ENCODE data around the gene TAS2R4.
A peak's percentile ranks its signal among the peaks of the same experiment; 100 is the strongest.
"Not testable (repeated sequence)": the region's sequence is repeated elsewhere in the genome, so short reads cannot be mapped to it uniquely, and the experiment has no call there.

TAS2R4 gene

GRCh38 chr7:141776374-141776773, at the start of gene TAS2R4:
Gene TAS2R4 (plus strand): TSS chr7:141776674. CDS start chr7:141778489, 1,815 bp downstream.
- no peak for DNase-seq

GRCh38 chr7:141729020-141729419, 47.5 kb upstream of the TAS2R4 start:
- no peak for DNase-seq

GRCh38 chr7:141731476-141732149, 44.9 kb upstream of the TAS2R4 start:
- DNase-seq = no peak

DNA sequence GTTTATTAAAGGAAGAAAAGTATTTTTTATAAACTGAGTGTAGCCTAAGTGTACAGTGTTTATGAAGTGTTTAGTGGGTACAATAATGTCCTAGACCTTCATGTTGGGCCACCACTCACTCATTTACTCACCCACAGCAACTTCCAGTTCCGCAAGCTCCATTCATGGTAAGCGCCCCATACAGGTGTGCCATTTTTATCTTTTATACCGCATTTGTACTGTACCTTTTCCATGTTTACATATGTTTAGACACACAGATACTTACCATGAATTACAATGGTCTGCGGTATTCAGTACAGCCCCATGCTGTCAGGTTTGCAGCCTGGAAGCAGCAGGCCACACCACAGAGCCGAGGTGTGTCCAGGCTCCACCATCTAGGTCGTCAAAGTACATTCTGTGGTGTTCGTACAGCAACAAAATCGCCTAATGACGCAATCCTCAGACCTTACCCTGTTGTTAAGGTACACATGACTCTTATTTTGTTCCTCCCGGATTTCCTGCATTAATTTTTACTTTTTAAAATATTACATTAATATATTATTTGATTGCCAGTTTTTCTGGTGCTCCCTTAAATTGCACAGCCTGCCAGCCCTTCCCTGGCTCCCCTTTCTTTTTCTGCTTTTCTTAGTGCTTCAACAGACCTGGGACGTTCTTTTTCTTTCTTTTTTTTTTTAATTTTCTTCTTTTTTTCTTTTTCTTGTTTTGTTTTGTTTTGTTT, 39.2 kb upstream of the TAS2R4 start:
- peak; percentile 37 for DNase-seq

- DNase-seq = peak; percentile 89
These were observed 38.5 kb upstream of the TAS2R4 start, which contains the start of gene SSBP1 for GRCh38 chr7:141737836-141738591. Gene SSBP1 (plus strand): TSS chr7:141738358. CDS start chr7:141739167, 809 bp downstream.

- DNase-seq = no peak
These were observed 37.9 kb upstream of the TAS2R4 start for GRCh38 chr7:141738592-141739013.

DNA sequence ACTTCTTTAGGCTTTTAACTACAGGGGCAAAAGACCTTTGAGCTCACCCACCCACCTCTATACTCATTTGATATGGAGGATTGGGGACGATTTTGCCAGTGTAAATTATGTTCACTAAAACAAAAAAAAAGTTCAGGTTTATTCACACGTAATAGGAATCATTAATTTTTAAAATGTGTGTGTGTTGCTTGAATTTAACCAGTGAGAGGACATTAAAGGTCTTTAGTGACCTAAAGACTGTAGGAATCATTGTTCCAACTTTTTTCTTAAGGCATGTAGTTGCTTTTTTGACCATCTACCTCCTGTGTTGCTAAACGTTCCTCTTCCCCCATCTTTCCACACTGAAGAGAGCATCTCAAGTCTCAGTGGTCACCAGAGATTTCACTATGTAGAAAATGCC, 37.2 kb upstream of the TAS2R4 start:
- no peak for DNase-seq

DNA sequence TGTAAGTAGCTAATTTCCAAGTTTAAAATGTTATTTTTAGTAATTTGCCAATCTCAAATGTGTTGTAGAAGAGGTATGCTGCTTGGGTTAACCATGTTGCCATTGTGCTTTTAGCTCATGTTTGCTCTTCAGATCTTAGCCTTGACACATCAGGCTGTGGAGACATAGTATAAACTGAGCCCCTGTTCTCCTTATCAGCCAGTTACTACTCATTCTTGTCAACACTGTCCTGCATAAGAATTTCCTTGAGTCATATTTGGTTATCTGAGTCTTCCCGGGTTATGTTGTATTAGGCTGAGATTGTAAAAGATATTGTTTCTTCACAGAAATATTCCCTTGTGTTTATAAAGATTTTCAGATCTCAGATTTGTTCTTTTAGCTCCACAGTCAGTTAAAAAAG, 34.2 kb upstream of the TAS2R4 start:
- no peak for DNase-seq

- no peak for DNase-seq
These were observed 32.3 kb upstream of the TAS2R4 start for GRCh38 chr7:141744131-141744530.

GRCh38 chr7:141748396-141748795, 28.1 kb upstream of the TAS2R4 start:
- DNase-seq = no peak

DNA sequence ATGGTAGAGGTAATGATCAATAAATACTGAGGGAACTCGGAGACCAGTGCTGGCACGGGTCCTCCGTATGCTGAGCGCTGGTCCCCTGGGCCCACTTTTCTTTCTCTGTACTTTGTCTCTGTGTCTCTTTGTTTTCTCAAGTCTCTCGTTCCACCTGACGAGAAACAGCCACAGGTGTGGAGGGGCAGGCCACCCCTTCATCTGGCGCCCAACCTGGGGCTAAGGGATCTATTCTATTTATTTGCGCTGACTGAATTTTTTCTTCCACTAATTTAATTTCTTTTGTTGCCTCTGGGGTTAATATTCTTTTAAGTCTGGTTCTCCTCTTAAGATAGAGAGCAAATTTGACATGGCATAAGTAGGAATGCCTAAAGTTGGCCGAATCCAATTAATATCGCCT, 24.6 kb upstream of the TAS2R4 start:
- not testable (repeated sequence) for DNase-seq

DNA sequence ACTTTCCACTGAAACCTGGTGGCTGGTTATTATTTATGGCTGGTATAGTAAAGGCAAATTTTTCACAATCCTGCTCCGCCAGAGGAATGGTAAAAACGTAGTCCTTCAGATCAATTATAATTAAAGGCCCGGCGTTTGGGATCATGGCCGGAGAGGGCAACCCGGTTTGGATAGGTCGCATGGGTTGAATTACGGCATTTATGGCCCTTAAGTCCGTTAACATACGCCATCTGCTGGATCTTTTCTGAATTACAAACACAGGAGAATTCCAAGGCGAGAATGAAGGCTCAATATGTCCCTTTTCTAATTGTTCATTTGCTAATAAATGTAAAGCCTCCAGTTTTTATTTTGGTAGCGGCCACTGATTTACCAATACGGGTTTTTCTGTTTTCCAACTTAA, 23.8 kb upstream of the TAS2R4 start:
- DNase-seq = no peak

DNA sequence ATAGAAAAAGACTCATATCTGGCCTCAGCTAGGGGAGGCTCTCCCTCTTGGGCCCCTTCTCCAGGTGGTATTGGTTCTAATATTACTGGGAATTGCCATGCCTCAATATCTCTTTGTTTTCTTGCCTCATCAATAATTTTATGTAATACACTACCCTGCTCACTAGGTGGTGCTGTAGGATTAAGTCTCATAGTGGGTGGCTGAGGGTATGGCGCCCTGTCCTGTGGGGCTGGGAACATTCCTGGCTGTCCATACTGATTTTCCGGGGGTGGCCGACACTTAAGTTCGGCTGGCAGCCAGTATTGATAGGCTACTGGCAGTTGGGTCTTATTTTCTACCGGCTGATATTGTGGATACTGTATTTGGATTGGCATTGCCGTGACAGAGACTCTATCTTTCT, 21.5 kb upstream of the TAS2R4 start:
- DNase-seq = no peak

GRCh38 chr7:141763797-141764196, 12.7 kb upstream of the TAS2R4 start, which contains the start of gene TAS2R3:
Gene TAS2R3 (plus strand): TSS chr7:141764097. CDS start chr7:141764159, 62 bp downstream.
- DNase-seq = no peak

DNA sequence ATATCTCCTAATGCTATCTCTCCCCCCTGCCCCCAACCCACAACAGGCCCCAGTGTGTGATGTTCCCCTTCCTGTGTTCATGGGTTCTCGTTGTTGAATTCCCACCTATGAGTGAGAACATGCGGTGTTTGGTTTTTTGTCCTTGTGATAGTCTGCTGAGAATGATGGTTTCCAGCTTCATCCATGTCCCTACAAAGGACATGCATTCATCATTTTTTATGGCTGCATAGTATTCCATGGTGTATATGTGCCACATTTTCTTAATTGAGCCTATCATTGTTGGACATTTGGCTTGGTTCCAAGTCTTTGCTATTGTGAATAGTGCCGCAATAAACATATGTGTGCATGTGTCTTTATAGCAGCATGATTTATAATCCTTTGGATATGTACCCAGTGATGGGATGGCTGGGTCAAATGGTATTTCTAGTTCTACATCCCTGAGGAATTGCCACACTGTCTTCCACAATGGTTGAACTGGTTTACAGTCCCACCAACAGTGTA, 6.3 kb upstream of the TAS2R4 start:
- not testable (repeated sequence) for DNase-seq

GRCh38 chr7:141785706-141786552, 9.5 kb downstream of the TAS2R4 start:
- no peak for DNase-seq

GRCh38 chr7:141788296-141788695, 11.8 kb downstream of the TAS2R4 start:
- no peak for DNase-seq

DNA sequence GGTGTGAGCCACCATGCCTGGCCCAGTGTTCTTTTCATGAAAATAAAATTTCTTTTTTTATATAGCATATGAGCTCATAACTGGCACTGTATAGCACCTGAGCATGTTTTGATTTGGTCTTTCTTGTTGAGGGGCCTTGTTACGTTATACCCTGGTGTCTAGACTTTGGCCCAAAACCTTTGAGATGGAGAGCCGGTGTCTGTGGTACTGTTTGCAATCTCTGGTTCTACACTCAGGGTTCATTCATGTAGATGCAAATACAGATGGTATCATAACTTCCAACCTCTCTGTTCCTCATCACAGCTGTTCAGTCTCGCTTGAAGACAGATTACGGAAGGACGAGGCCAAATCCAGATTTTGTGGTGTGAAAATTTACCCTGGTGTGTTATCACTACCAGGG, 13.4 kb downstream of the TAS2R4 start, which contains the start of gene TAS2R5:
TSS of gene TAS2R5 (plus strand) at position 301 of the 400 bp plus-strand sequence. CDS start 145 bp downstream, outside the sequence.
- no peak for DNase-seq

GRCh38 chr7:141792526-141792925, 16.1 kb downstream of the TAS2R4 start:
- DNase-seq = no peak

DNA sequence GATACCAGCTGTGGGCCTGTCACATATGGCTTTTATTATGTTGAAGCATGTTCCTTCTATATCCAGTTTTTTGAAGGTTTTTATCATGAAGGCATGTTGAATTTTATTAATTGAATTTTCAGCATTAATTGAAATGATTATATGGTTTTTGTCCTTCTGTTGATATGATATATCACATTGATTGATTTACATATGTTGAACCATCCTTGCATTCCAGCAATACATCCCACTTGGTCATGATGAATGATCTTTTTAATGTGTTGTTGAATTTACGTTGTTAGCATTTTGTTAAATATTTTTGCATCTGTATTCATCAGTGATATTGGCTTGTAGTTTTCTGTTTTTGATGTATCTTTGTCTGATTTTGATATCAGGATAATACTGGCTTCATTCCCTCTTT, 43.6 kb downstream of the TAS2R4 start:
- DNase-seq = no peak

GRCh38 chr7:141822432-141822831, 46.0 kb downstream of the TAS2R4 start:
- not testable (repeated sequence) for DNase-seq

All from activated T-cell treated with anti-CD3 and anti-CD28 coated beads, Interleukin-2, amount 50 U/mL, for 1 hour (primary cell).